Stimulated activated CD8-positive, alpha-beta memory T cell treated with anti-CD3 and anti-CD28 coated beads, Interleukin-15, amount 100 ng/mL, for 4 hours (primary cell): ENCODE results near the gene ENG.

Experiments
- DNase-seq, 2 donors: peaks; one replicate each; pipeline ENCODE4 v3.0.0-alpha.2; 2020; ENCODE audit warnings: low read depth in 2 of 2

Gene ENG

GRCh38 chr9:127776924-127777289, 77.6 kb downstream of the ENG start:
- DNase-seq = no peak

- peak; percentile 57 to 64 for DNase-seq
Observed at GRCh38 chr9:127776195-127776923, 78.1 kb downstream of the ENG start.

GRCh38 chr9:127773981-127774380, 80.5 kb downstream of the ENG start:
- DNase-seq = no peak

- DNase-seq = no peak
Observed at GRCh38 chr9:127773272-127773671, 81.2 kb downstream of the ENG start.

- DNase-seq = no peak
Observed at GRCh38 chr9:127772603-127773002, 81.9 kb downstream of the ENG start.

- no peak for DNase-seq
Observed at GRCh38 chr9:127771570-127772189, 82.8 kb downstream of the ENG start.

- DNase-seq = peak; percentile 90 to 94
Observed at GRCh38 chr9:127770905-127771569, 83.4 kb downstream of the ENG start.

- no peak for DNase-seq
Observed at GRCh38 chr9:127770583-127770904, 83.9 kb downstream of the ENG start.

GRCh38 chr9:127769929-127770582, 84.4 kb downstream of the ENG start:
- no peak for DNase-seq

- DNase-seq = no peak
Observed at GRCh38 chr9:127769101-127769500, 85.4 kb downstream of the ENG start.

- no peak for DNase-seq
Observed at GRCh38 chr9:127768698-127769097, 85.8 kb downstream of the ENG start.

GRCh38 chr9:127767909-127768331, 86.5 kb downstream of the ENG start:
- DNase-seq = no peak

- no peak for DNase-seq
Observed at GRCh38 chr9:127767410-127767809, 87.0 kb downstream of the ENG start.

- no peak for DNase-seq
Observed at GRCh38 chr9:127765418-127765817, 89.0 kb downstream of the ENG start.
